Astrocyte (in vitro differentiated cells and primary cell): ENCODE results near the gene CDK5RAP1. TPM values are rescaled to one million over a fixed set of nuclear protein-coding genes. Genes with fewer than 3 reads are reported as not detected.

Source experiments
- DNase-seq: peaks from one replicate; pipeline ENCODE4 v3.0.0-alpha.2; 2010; ENCODE audit warnings: low read depth
- FAIRE-seq: peaks from 2 replicates; lab custom pipeline; 2011; peaks lifted over from hg19 to GRCh38; lab: Jason Lieb, UNC
- H2AFZ ChIP-seq: 2 replicates; pipeline ENCODE4 v1.6.0; 2012; ENCODE audit warnings: low read depth, low read length, inconsistent platforms
- H3K27ac ChIP-seq: 2 replicates; pipeline ENCODE4 v1.5.1; 2011; ENCODE audit warnings: low read depth, low read length, inconsistent platforms
- H3K27me3 ChIP-seq: 2 replicates; pipeline ENCODE4 v1.6.0; 2011; ENCODE audit warnings: low read length, inconsistent platforms; ENCODE audit not compliant: insufficient read depth
- H3K36me3 ChIP-seq: 2 replicates; pipeline ENCODE4 v1.5.1; 2011; ENCODE audit warnings: low read length, inconsistent platforms; ENCODE audit not compliant: insufficient read depth
- H3K4me1 ChIP-seq: 2 replicates; pipeline ENCODE4 v1.5.1; 2011; ENCODE audit warnings: low read length, inconsistent platforms; ENCODE audit not compliant: insufficient read depth
- H3K4me2 ChIP-seq: 2 replicates; pipeline ENCODE4 v1.6.0; 2012; ENCODE audit warnings: low read length, inconsistent platforms
- H3K4me3 ChIP-seq: 2 replicates; pipeline ENCODE4 v1.5.1; 2011; ENCODE audit warnings: low read depth, mild to moderate bottlenecking, low read length, inconsistent platforms; ENCODE audit not compliant: insufficient read depth
- H3K79me2 ChIP-seq: 2 replicates; pipeline ENCODE4 v1.6.0; 2012; ENCODE audit warnings: mild to moderate bottlenecking, low read length, inconsistent platforms; ENCODE audit not compliant: insufficient read depth
- H3K9ac ChIP-seq: 2 replicates; pipeline ENCODE4 v1.6.0; 2012; ENCODE audit warnings: mild to moderate bottlenecking, low read length, inconsistent platforms
- H3K9me3 ChIP-seq: 2 replicates; pipeline ENCODE4 v1.5.1; 2012; ENCODE audit warnings: low read depth, mild to moderate bottlenecking, low read length, inconsistent platforms; ENCODE audit not compliant: insufficient read depth
- H4K20me1 ChIP-seq: 2 replicates; pipeline ENCODE4 v1.6.0; 2012; ENCODE audit warnings: low read length, inconsistent platforms; ENCODE audit not compliant: insufficient read depth
- H3K27ac Mint-ChIP-seq: one replicate; pipeline ENCODE4 v1.8.0; 2021; ENCODE audit warnings: mild to moderate bottlenecking, mixed read lengths; ENCODE audit not compliant: unreplicated experiment
- H3K27me3 Mint-ChIP-seq: one replicate; pipeline ENCODE4 v1.8.0; 2021; ENCODE audit warnings: low read depth, mixed read lengths; ENCODE audit not compliant: unreplicated experiment
- H3K36me3 Mint-ChIP-seq: one replicate; pipeline ENCODE4 v1.8.0; 2021; ENCODE audit warnings: low read depth, mixed read lengths; ENCODE audit not compliant: unreplicated experiment
- H3K4me1 Mint-ChIP-seq: one replicate; pipeline ENCODE4 v1.8.0; 2021; ENCODE audit warnings: low read depth, mixed read lengths; ENCODE audit not compliant: unreplicated experiment
- H3K4me3 Mint-ChIP-seq: one replicate; pipeline ENCODE4 v1.8.0; 2021; ENCODE audit warnings: mild to moderate bottlenecking, moderate library complexity, mixed read lengths; ENCODE audit not compliant: unreplicated experiment
- H3K9me3 Mint-ChIP-seq: one replicate; pipeline ENCODE4 v1.8.0; 2021; ENCODE audit warnings: mild to moderate bottlenecking, mixed read lengths; ENCODE audit not compliant: unreplicated experiment
- EZH2 ChIP-seq: IDR thresholded peaks from 2 replicates; pipeline ENCODE4 v1.6.1; 2012; ENCODE audit warnings: mild to moderate bottlenecking, low read length, inconsistent platforms; ENCODE audit not compliant: insufficient read depth
- total RNA-seq: library from RNA; stranded (reverse); gene quantifications from 2 replicates; pipeline ENCODE4 v1.2.1, GENCODE V29; 2021
- TF ChIP-seq, protein P1 (sequence below): IDR thresholded peaks from 2 replicates; pipeline ENCODE4 v1.5.1; 2011; ENCODE audit warnings: low read depth, mild to moderate bottlenecking, inconsistent platforms, low read length, moderate library complexity; ENCODE audit not compliant: insufficient read depth

The CDK5RAP1 gene
- total RNA-seq, 1 donor from 2014 or later: 29.2 TPM

DNA sequence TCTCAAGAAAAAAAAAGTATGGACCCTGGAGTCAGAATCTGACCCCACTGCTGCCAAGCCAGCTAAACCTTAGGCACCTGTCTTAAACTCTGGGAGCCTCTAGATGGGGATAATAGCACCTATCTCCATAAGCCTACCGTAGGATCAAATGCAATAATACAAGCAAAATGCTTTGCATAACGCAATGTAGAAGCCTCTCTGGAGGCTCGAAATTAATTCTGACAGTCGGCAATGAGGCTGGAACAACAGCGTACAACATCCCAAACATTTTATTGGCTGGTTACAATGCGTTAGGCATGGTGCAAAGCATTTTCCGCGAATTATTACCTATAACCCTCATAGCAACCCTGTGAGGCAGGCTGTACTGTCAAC, 521 bp downstream of the CDK5RAP1 start:
- H3K27me3 Mint-ChIP-seq: no peaks in the 10 kb centered on the region
- H3K9me3 Mint-ChIP-seq: no peaks in the 10 kb centered on the region
- H3K4me2 ChIP-seq: peak overlapping the region; percentile 88
- peaks cover 10% of the 10 kb centered on the region for H3K4me1 ChIP-seq
- H3K27ac ChIP-seq: peak overlapping the region; percentile 29
- no peaks in the 10 kb centered on the region for H3K27me3 ChIP-seq
- peaks cover 3% of the 10 kb centered on the region for H3K36me3 Mint-ChIP-seq
- DNase-seq (no peak), FAIRE-seq (no peak)
- H3K9me3 ChIP-seq: no peaks in the 10 kb centered on the region
- peak overlapping the region; percentile 84 for H3K4me3 ChIP-seq
- peak overlapping the region; percentile 96 for H3K4me3 Mint-ChIP-seq
- H3K79me2 ChIP-seq: peaks cover 60% of the 10 kb centered on the region
- no peaks in the 10 kb centered on the region for H3K36me3 ChIP-seq
- no peak overlapping the region for H3K27ac Mint-ChIP-seq
- peaks cover 5% of the 10 kb centered on the region for H3K4me1 Mint-ChIP-seq
- peak overlapping the region; percentile 81 for H2AFZ ChIP-seq
- H4K20me1 ChIP-seq: peaks cover 39% of the 10 kb centered on the region
- H3K9ac ChIP-seq: peak overlapping the region; percentile 89
- TF ChIP-seq EZH2: no peak
- TF ChIP-seq, protein P1, sequence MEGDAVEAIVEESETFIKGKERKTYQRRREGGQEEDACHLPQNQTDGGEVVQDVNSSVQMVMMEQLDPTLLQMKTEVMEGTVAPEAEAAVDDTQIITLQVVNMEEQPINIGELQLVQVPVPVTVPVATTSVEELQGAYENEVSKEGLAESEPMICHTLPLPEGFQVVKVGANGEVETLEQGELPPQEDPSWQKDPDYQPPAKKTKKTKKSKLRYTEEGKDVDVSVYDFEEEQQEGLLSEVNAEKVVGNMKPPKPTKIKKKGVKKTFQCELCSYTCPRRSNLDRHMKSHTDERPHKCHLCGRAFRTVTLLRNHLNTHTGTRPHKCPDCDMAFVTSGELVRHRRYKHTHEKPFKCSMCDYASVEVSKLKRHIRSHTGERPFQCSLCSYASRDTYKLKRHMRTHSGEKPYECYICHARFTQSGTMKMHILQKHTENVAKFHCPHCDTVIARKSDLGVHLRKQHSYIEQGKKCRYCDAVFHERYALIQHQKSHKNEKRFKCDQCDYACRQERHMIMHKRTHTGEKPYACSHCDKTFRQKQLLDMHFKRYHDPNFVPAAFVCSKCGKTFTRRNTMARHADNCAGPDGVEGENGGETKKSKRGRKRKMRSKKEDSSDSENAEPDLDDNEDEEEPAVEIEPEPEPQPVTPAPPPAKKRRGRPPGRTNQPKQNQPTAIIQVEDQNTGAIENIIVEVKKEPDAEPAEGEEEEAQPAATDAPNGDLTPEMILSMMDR: no peak

DNA sequence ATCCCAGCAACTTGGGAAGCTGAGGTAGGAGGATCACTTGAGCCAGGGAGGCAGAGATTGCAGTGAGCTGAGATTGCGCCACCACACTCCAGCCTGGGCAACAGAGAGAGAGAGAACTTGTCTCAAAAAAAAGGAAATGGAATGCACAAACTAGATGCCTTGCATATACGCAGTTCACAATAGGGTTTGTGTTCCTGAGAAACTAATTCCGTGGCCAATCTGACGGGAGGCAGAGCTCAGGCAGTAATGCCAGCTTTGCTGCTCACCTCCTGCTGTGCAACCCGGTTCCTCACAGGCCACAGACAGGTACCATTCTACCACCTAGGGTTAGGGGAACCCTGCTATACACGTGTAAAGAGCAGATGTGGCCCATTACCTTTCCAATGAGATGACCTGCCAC, 1.4 kb downstream of the CDK5RAP1 start:
- Mint-ChIP-seq H3K9me3 (no peaks in the 10 kb centered on the region), H3K27ac (no peak overlapping the region), H3K36me3 (peaks cover 3% of the 10 kb centered on the region), H3K4me1 (peaks cover 5% of the 10 kb centered on the region), H3K4me3 (peak overlapping the region; percentile 96), H3K27me3 (no peaks in the 10 kb centered on the region)
- peak overlapping the region; percentile 89 for H3K9ac ChIP-seq
- FAIRE-seq (no peak), DNase-seq (no peak)
- peaks cover 40% of the 10 kb centered on the region for H4K20me1 ChIP-seq
- peak overlapping the region; percentile 88 for H3K4me2 ChIP-seq
- H3K27me3 ChIP-seq: no peaks in the 10 kb centered on the region
- no peaks in the 10 kb centered on the region for H3K36me3 ChIP-seq
- peaks cover 63% of the 10 kb centered on the region for H3K79me2 ChIP-seq
- peaks cover 10% of the 10 kb centered on the region for H3K4me1 ChIP-seq
- no peak overlapping the region for H2AFZ ChIP-seq
- TF ChIP-seq EZH2: no peak
- TF ChIP-seq, protein P1: no peak
- no peak overlapping the region for H3K4me3 ChIP-seq
- no peak overlapping the region for H3K27ac ChIP-seq
- no peaks in the 10 kb centered on the region for H3K9me3 ChIP-seq

DNA sequence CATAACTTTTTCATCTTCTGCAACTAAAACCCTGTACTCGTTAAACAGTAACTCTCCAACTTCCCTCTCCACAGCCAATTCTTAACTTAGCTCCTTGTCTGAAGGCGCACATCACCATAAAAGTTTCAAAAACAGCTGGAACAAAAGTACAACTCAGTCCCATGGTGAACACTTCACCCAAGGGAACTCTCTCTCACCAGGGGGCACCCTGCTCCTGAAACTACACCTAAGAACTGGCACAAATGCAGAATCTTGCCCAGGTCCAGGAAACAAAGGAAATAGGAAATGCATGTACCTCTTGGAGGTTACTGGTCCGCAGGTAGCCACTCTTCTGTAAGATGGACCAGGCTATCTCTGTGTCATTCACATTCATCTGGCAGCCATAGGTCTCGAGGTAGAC, 6.6 kb downstream of the CDK5RAP1 start:
- no peaks in the 10 kb centered on the region for H3K4me1 ChIP-seq
- FAIRE-seq (no peak), DNase-seq (no peak)
- H3K4me3 ChIP-seq: no peak overlapping the region
- H3K4me3 Mint-ChIP-seq: no peak overlapping the region
- no peak overlapping the region for H3K27ac ChIP-seq
- H4K20me1 ChIP-seq: peaks cover 34% of the 10 kb centered on the region
- peaks cover 10% of the 10 kb centered on the region for H3K4me1 Mint-ChIP-seq
- no peak overlapping the region for H2AFZ ChIP-seq
- no peaks in the 10 kb centered on the region for H3K27me3 Mint-ChIP-seq
- H3K9ac ChIP-seq: no peak overlapping the region
- no peak for TF ChIP-seq EZH2
- TF ChIP-seq, protein P1: no peak
- no peaks in the 10 kb centered on the region for H3K27me3 ChIP-seq
- peaks cover 43% of the 10 kb centered on the region for H3K79me2 ChIP-seq
- H3K36me3 ChIP-seq: peaks cover 7% of the 10 kb centered on the region
- no peak overlapping the region for H3K27ac Mint-ChIP-seq
- peaks cover 8% of the 10 kb centered on the region for H3K36me3 Mint-ChIP-seq
- no peaks in the 10 kb centered on the region for H3K9me3 Mint-ChIP-seq
- no peaks in the 10 kb centered on the region for H3K9me3 ChIP-seq
- H3K4me2 ChIP-seq: no peak overlapping the region
